GM18508 (cell line): ENCODE results near the gene FCRL6.

Source experiments
- ATAC-seq: cut with Tn5 transposase; IDR thresholded peaks from one replicate; pipeline ENCODE4 v1.9.1; 2021; ENCODE audit warnings: moderate number of reproducible peaks; ENCODE audit not compliant: insufficient read depth, unreplicated experiment

FCRL6 gene

DNA sequence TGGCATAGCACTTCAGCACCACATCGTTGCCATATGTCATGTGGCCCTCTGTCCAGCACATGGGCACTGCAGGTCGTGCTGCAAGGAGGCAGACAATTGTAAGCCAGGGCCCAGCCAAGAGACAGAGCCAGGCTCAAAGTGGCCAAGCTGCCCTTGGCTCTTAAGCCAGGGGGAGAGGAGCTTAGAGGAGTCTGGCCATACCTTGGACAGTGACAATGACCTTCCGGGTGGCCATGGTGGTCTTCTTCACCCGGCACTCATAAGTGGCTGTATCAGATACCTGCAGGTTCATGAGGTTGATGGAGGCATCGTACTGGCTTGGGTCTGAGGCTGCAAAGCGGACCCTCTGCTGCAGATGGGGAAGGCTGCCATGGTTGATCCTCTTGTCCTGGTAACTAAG, 55.7 kb downstream of the FCRL6 start:
- ATAC-seq = no peak

DNA sequence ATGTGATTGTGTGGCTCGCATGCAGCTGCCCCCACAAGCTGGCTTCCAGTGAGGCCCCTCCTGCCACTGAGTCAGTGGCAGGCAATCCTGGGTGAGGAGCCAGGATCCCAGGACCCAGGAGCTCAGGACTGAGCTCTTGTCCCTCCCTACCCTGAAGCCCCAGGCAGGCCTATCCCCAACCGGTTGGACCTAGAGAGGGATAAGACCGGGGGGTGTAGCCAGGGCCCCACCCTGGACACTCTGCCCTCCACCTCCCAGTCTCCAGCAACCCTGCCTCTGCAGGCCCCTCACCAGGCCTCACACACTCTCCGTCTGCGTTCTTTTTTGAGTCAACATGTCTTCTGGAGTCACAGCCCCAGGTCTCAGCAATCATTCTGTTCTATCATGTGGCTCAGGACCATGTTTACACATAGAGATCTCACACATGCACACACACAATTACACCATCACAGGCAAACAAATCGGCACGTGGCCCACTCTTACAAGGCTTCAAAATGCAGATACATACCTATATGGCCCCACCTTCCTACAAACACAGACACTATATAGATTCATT, 57.7 kb downstream of the FCRL6 start:
- no peak for ATAC-seq

DNA sequence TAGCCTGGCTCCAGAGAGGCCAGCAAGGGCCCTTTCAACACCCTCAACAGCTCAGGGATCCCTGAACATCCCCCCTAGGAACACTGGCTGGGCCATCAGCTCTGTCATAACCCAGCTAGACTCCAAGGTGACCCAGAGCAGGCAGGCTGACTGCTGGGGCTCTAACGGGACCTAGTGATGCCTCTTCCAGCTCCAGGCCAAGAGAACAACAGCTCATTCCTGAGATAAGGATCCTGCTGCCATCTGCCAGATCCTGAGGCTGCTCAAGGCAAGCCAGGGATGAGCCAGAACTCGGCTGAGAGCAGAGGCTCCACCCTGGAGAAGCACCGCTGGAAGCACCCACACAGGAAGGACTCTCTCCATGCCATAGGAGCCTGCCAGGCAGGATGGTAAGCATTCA, 58.3 kb downstream of the FCRL6 start:
- ATAC-seq = no peak

DNA sequence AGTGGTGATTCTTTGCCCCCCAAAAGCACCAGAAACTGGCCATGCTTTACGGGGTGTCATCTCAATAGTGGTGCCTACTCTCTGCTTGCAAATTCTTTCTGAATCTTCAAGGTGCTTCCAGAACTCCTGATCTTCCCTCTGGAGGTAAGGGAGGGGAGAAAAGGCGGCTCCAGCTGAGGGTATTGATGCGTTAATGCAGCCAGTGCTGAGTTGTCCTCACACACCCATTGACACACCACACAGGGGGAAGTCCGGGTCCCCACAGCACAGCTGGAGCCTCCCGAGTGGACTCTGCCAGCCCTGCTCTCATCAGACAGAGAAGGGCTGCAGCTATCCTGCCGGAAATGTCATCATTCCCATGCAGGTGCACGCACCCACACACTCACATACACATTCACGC, 59.1 kb downstream of the FCRL6 start:
- no peak for ATAC-seq

DNA sequence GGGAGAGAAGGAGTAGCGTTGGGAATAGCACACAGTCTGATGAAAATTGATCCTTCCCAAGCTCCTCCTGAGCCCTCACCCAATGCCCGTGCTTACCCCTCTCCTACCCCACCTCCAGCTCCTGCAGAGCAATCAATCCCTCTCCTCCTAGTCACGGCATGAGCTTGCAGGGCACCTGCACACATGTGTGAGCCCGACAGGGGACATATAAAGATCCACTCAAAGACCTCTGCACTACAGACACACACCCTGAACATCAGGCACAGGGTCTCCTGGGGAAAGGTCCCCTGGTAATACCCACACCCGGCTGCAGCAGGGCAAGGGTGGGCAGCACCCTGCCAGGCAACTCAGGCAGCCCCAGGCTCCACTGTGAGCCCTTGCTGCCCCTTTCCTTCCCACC, 59.9 kb downstream of the FCRL6 start:
- no peak for ATAC-seq

DNA sequence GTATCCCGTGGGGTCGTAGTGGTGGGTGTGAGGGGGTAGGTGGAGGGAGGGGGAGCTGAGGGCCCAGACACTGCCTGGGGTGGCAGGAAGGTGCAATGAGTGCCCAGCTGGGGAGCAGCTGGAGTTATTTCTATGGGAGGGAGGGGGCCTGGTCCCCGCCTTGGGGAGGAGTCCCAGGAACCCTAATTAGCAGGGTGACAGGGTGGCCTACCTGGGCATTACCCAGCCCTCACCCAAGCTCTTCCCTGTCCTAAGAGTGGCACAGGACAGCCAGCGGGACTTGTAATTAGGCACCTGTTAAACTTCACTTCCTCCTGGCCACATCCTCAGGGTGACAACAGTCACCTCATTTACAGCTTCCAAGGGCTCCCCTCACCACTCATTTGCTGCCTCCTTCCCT, 60.4 kb downstream of the FCRL6 start, which contains the start of gene VSIG8:
Gene VSIG8, minus strand, starts transcription at position 101 of the 400 bp plus-strand sequence. CDS start 136 bp downstream, outside the sequence.
- no peak for ATAC-seq

DNA sequence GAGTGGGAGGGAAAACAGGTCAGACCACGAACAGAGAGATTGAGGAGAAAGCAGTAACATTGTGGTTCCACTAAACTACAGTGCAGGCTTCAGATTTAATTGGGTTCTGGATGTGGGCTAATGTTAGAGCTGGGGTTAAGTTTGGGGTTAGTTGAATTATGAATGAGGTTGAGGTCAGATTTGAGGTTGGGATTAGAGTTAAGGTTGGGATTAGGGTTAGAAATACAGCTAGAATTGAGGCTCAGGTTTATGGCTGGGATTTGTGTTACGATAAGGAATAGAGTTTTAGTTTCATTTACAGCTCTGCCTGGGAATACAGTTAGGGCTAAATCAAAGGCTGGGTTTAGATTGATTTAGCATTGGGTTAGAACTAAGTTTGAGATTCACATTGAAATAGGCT, 62.1 kb downstream of the FCRL6 start:
- no peak for ATAC-seq
